GM21528 (cell line): ENCODE data around the gene PRR20G.
"Not testable (repeated sequence)": the region's sequence is repeated elsewhere in the genome, so short reads cannot be mapped to it uniquely, and the experiment has no call there.

Experiments used
- ATAC-seq: cut with Tn5 transposase; IDR thresholded peaks from one replicate; pipeline ENCODE4 v1.9.1; 2021; ENCODE audit warnings: mild to moderate bottlenecking, moderate library complexity; ENCODE audit not compliant: unreplicated experiment, low FRiP score

Gene PRR20G

DNA sequence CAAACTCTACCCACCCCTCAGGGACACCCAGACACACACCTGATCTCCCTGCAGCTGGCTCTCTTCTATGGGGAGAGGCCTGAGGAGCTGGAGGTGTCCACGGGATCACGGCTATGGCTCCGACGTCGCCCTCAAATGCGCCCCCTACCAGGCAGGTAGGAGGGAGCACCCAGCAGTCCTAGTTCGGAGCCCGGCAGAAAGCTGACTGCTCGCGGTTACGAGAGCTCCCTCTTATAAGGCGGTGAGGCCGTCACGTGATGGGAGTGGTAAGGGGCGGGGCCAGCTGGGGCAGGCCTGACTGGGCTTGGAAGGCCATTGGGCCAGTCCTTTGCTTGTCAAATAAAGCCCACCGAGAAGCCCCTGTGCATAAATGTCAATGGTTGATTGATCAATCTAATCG is at the start of gene PRR20G:
Gene PRR20G (minus strand): TSS at position 207 of the 400 bp plus-strand sequence. CDS start 681 bp downstream, outside the sequence.
- no peak for ATAC-seq

DNA sequence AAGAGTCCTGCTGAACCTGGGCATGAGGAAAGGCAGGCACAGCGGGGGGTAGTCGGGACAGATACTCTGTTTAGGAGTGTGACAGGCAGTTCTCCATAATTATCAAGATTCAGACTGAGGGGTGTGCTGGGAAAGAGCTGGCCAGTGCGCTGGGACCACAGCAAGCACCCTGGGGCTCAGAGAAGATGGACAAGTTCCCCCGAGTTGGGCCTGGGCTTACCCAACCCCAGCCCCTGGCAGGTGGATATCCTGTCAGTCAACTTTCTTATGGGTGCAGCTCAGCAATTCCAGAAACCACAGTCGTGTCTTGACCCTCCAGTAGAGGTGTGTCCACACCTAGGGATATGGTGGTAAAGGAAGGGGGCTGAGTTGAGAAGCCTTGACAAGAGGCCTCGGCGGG is 49.2 kb upstream of the PRR20G start:
- no peak for ATAC-seq

DNA sequence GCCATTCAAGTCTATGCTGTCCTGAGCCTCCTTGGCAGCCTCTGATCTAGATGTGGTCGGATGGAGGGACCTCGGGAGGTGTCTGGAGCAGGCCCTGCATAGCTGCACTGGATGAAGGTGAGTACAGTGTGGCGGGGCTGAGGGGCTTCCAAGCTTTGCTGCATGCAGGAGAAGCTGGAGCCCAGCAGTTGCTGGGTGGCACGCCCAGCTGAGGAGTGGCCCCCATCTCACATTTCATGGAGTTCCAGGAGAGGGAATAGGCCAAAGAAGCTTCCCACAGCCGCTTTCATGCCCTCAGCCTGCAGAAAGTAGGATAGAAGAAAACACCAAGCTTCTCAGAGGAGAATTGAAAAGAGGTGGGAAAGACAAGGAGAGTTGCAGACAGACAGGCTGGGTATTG is 48.3 kb upstream of the PRR20G start:
- no peak for ATAC-seq

DNA sequence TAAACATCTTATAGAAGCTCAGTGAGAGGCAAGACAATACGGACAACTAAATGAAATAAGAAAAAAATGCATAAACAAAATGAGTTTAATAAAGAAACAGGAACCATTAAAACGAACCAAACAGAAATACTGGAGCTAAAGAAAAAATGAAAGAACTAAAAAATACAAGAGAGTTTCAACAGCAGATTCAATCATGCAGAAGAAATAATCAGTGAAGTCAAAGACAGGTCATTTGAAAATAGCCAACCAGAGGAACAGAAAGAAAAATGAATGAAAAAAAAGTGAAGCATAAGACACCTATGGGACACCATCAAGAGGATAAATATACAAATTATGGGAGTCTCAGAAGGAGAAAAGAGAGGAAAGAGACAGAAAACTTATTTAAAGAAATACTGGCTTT is 42.5 kb upstream of the PRR20G start:
- ATAC-seq, result no peak

DNA sequence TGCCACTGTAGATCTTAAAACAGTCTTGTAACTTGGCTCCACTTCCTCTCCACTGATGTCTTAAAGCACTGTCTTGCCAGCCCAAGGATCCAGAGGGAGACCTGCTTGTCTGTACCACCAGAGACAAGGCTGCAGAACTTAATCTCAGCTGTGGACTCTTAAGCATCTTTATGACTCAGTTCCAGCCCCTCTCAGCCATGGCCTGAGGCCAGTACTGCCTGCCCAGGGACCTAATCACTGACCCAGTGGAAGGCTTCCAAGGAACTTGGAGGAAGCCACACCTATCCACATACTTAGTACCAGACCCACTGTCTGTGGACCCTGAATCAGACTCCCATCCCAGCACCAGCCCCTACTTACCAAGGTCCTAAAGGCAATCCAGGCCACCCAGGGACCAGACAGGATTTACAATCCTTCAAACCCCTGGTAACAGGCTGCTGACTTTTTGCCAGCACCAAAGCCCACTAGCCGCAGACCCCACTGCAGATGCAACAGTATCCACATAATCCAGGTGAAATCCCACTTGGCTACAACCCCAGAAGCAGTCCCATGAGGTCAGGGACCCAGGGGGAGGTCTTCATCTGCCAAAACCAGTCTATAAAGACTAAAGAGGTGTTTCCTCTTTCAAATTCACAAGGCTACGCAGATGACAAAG is 41.9 kb upstream of the PRR20G start:
- ATAC-seq, result no peak

DNA sequence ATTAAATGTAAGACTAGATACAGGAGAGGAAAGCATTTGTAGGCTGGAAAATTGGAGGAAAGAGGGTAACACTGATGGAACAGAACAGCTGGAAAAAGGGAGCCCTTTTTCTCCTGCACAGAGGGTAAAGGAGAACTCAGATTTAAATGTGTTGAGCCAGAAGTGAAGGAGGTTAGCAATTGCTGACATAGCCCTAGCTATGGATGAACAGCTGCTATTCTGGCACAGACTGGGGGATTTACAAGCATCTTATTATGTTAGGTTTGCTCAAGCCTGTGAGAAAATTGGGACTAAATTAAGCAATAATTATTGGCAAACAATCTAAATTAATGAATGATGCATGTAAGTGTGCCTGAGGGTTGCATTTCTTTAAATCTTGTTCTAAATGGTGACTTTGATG is 40.6 kb upstream of the PRR20G start:
- no peak for ATAC-seq

DNA sequence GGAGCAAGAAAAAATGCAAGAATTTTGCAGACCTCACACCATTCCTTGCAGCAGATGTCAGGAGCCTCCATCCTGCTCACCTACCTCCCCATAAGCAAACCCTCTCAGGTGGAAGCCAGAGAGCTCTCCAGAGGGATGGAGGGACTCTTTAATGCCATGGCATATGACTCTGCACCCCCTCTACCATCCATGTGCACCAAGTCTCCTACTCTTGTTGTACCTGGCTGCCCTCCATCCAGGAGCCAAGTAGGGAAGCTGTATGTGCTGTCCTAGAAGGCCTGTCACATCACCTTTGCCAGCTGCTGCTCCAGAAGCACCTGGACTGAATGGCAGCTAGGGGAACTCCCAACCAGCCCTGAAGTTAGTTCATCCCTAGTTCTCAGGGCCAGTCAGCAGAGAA is 38.5 kb upstream of the PRR20G start:
- ATAC-seq, result no peak

DNA sequence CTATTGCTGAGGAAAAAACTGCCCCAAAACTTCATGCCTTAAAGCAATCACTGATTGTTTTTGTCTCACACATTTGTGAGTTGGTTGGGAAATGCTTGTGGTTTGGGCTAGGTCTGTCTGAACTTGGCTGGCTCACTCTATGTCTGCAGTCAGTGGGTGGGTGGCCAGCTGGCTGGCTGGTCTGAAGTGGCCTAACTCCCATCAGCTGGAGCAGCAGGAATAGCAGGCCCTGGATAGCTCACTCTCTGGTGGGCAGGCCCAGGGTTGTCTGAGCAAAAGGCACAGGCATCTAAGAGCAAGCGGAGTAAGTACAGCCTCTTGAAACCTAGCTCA is 37.7 kb upstream of the PRR20G start:
- ATAC-seq, result no peak

DNA sequence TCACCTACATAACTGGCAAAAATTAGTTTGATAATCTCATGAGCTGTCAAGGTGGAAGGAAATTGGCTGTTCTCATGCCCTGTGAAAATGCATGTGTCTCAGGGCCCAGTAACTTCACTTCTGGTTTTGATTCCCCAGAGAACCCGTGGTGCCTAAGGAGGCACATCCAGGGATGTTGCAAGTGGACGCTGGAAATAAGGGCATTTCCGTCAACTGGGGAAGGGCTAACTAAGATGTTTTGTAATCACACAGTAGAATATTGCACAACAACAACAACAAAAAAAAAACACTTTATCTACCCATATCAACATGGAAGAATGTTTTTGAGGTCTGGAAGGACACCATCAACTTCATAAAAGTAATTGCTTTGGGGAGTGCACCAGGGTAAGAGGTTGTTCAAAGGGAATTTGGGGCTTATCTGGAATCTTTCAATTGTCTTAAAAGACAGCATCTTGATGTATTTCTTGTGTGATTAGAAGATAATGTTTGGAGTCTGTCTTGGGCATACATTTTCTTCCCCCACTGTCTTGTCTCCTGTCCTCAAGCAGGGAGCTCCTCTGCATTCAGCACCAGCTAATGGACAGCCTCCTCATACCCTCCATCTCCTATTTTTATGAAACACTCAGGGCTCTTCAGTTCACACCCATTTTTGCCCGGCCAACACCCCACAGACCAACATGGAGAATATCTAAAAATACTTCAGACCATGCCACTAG is 37.2 kb upstream of the PRR20G start:
- no peak for ATAC-seq

DNA sequence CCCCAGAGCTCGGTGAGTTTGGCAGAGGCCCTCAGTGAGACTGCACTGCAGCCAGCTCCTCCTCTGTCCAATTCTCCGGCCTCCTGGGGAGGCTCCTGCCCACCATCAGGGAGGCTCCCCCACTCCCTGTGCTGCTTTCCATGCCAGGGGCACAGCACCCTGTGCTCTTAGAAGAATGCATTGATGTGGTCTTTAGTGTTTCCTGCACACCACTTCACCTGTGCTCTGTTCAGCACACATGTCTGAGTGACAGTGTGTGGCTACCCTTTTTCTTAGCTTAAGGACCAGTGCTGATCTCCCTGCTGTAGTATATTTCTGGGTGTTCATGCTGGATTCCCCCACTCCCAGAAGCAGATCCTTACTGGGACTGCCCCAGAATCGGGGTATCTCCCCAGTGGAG is 36.2 kb upstream of the PRR20G start:
- ATAC-seq, result no peak

DNA sequence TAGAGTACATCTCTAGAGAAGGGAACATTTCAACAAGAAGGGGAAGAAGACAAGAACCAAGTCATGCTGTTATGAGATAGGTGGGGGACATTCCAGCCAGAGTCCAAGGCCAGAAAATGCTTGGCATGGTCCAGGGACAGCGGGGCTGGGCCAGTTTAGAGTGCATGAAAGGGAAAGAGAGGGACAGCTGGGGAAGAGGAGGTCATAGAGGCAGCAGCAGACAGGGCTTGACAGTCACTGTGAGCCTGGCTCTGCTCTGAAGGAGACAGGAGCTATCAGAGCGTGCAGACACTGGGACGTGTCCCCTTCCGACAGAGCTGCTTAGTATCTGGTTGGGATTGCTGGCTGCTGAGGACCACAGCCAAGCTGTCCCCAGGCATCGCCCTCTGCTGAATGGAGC is 35.7 kb upstream of the PRR20G start:
- no peak for ATAC-seq

DNA sequence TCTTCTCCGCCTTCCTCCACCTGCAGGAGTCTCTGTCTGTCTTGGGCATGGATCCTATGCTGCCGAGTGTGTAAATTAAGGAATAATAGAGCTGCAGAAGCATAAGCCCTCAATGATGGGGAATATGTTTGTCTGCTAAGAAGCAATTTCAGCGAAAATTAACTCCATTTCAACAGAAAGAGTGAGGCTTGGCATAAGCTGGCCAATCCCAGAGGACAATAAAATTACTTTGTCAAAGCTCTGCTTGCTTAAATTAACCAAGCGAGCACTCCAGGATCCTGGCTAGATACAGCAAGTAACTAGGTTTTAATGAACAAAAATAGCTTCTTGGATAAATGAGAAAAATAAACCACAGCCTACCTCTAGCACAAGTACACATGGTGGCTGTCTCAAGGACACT is 33.5 kb upstream of the PRR20G start:
- no peak for ATAC-seq

DNA sequence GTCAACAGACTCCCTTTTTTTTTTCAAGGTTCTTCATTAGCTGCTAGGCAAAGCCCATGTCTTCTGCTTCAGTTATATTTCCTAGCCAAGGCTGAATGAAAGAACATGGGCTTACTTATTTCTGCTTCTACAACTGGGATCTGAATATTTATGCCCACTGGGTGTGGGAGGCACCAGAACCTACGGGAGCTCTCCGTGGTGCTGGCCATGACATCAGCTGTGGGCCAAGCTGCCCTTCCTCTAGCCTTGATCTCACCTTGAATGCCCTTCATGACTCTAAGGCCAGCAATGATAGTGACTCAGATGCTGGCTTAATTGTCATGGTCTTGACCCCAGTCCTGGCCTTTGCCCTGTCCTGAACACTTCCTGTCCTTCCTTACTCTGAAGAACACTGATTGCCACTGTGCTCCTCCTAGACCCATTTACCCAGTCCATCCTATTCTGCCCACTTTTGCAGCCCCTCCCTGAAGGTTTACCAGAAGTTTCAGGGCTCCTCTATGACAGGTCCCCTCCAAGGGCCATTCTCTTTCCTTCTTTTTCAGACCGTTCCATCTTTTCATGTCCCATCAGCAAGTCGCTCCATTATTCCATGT is 32.8 kb upstream of the PRR20G start:
- ATAC-seq, result no peak

DNA sequence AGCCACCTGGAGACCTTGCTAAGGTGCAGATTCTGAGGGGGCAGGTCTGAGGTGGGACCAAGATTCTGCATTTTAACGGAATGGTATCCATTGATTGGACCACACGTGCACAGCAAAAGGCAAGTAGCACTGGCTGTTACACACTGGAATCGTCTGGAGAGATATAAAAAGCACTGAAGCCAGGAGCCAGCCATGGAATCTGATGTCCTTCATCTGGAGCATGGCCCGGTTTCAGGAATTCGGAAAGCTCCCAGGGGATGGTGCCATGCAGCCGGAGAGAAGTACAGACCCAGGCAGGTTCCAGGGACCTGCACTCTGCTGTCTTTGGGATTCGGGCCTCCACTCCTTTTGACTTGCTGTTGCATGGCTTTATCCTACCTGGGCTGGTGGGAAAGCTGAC is 28.8 kb upstream of the PRR20G start:
- ATAC-seq, result no peak

DNA sequence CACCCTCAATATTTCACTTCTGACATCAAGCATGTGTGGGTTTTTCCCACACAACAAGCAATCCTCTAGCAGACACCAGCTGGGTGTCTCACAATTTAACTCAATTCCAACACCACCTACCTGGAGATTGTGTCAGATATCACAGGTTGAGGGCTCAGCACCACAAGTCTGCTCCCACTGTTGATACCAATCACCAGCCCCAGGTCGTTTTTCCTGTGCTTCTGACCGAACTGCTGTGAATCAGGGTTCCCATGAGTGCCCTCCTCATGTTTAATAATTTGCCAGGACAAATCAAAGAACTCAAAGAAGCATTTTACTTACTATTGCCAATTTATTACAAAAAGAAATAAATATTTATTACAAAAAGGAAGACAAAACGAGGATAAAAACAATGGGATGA is 25.0 kb upstream of the PRR20G start:
- no peak for ATAC-seq

DNA sequence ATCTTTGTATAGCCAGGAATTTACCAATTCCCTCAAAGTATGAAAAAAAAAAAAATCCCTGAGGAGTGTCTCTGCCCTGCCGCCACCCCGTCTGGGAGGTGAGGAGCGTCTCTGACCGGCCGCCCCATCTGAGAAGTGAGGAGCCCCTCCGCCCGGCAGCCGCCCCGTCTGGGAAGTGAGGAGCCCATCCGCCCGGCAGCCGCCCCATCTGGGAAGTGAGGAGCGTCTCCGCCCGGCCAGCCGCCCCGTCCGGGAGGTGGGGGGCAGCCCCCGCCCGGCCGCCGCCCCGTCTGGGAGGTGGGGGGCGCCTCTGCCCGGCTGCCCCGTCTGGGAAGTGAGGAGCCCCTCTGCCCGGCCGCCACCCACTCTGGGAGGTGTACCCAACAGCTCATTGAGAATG is 21.0 kb upstream of the PRR20G start:
- ATAC-seq, result not testable (repeated sequence)

DNA sequence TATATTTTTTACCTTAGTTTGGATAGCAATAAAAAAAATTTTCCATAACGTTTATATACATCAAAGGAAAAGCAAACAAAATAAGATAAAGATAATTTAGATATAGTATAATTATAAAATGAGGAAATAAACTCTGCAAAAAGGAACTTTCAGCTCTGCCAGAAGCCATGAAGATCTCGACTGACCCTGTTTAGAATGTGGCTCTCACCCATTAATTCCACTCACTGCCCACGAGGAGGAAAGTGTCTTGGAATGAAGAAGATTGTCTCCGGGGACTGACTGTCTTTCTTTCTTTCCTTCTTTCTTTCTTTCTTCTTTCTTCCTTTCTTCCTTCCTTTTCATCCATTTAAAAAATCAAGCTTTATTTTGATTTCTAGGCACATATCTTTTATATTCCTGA is 20.1 kb upstream of the PRR20G start:
- ATAC-seq, result no peak

DNA sequence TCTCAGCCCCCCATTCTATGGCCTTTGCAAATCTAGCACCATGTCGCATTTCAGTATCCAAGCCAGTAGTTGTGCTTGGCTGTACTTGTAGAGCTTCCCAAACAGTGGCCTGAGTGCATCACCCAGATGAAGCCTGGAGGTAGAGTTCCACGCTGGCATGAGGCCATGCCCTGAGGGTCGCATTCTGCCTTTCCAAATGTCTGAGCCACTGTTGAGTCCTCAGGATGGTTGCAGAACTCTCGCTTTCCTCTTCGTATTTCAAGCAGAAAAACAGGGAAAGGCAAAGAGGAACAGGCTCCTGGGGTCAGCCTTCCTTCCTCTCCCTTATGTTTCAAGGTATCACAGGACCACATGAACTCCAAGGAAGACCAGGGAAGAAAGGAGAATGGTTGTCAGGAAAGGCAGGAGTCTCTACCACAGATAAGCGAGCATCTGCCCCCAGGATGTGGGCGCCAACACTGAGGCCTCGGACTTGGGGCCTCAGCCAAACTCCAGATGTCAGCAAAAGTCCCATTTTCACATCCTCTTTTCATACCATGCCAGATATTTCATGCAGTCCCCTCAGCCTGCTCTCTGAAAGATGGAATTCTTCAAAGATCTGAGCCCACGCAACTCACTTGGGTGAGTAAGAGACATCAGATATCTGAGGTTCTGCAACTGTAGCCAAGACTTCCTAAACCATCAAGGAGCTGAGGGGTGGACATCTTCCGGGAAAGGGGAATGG is 19.4 kb upstream of the PRR20G start:
- no peak for ATAC-seq

DNA sequence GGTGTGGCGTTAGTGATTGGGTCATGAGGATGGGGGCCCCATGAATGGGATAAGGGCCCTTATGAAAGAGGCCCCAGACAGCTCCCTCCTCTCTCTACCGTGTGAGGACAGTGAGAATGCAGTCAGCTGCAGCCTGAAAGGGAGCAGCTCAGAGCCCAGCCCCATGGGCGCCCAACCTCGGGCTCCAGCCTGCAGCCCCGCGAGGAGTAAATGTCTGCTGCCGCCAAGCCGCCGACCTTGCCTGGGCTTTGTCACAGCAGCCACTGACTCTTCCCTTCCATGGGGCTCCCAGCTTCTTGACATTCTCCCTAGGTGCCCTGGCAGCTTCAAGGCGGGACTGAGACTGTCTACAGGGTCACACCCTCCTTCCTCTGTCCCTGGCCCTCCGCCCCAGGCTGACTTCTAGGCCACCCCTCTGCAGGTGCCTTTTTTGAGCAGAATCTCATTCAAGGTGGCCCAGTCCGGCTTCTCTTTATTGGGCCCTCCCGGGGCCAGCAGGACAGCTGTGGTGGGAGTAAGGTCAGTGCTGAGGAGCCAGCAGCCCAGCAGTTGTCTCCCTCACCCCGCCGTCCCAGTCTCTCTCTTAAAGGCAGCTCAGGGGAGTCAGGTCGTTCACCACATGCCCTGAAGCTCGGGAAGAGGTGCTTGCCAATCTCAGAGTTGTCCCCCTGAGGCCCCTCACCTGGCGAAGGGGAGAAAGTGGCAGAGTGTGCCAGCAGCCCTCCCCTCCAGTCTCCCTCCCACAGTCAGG is 18.7 kb upstream of the PRR20G start:
- no peak for ATAC-seq

DNA sequence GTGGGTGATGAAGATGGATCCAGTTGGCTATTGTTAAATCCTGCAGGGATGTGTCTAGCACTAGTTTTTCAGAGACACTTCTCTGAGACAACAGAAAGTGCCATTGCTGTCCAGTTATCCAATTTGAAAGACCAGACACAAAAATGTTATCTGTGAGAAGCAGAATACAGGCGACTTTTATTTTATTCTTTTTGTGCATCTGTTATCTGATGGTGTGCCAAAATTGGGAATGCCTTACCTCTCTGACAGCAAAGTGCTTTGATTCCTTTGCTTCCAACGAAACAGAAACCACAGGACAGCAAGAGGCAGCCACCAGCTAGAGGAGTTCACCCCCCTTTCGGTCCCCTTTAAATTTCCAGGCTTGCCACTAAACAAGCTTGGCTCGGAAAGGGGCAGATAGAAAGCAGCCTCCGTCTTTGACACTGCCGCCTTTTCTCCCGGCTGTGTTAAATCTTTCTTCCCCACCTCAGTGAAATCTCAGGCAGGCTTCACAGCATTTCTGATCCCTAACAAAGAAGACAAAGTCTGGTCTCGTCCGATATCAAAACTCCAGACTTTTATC is 17.7 kb upstream of the PRR20G start:
- no peak for ATAC-seq
